ENCODE data around the gene SHC4. TPM values are rescaled to one million over a fixed set of nuclear protein-coding genes. Genes with fewer than 3 reads are reported as not detected.
A peak's percentile ranks its signal among the peaks of the same experiment; 100 is the strongest.

SHC4 gene
- total RNA-seq, 6 donors from 2014 or later: under 0.01 to 0.59 (median 0.20) TPM; not detected in 2

- Histone ChIP-seq H3K4me3 (no peak overlapping the region), H3K36me3 (no peaks in the 10 kb centered on the region), H3K4me1 (no peaks in the 10 kb centered on the region), H3K27ac (no peak overlapping the region), H3K9me3 (no peaks in the 10 kb centered on the region), H3K27me3 (no peaks in the 10 kb centered on the region)
- no peak for DNase-seq
- TF ChIP-seq POLR2A (IDR thresholded peaks at IDR 0.05): no peak
- no peak for TF ChIP-seq CTCF (IDR thresholded peaks at IDR 0.05)
- no peak for TF ChIP-seq EP300 (IDR thresholded peaks at IDR 0.05)
- no peak for TF ChIP-seq POLR2AphosphoS5 (IDR thresholded peaks at IDR 0.05)
- no peak for ATAC-seq (ENCODE audit: low FRiP score in 2 of 2)
- 55 to 71% methylated on average over 2 of the region's 2 CpGs for WGBS, 2 donors
These were observed 76.6 kb downstream of the SHC4 start for GRCh38 chr15:48887144-48887543.

- Histone ChIP-seq H3K9me3 (no peaks in the 10 kb centered on the region), H3K27me3 (no peaks in the 10 kb centered on the region), H3K27ac (no peak overlapping the region), H3K4me1 (peaks cover 8 to 17% (median 14%) of the 10 kb centered on the region in 4 donors), H3K36me3 (no peaks in the 10 kb centered on the region), H3K4me3 (no peak overlapping the region)
- TF ChIP-seq EP300 (IDR thresholded peaks at IDR 0.05) (no peak), POLR2A (IDR thresholded peaks at IDR 0.05) (no peak), POLR2AphosphoS5 (IDR thresholded peaks at IDR 0.05) (no peak), CTCF (IDR thresholded peaks at IDR 0.05) (no peak)
- ATAC-seq (ENCODE audit: low FRiP score in 2 of 2): no peak
- 88 to 92% methylated on average over 2 of the region's 2 CpGs for WGBS, 2 donors
- no peak for DNase-seq
These were observed 80.0 kb downstream of the SHC4 start for GRCh38 chr15:48883699-48884098.

- no peak for ATAC-seq (ENCODE audit: low FRiP score in 2 of 2)
- no peaks in the 10 kb centered on the region for H3K36me3 ChIP-seq
- no peak for TF ChIP-seq CTCF (IDR thresholded peaks at IDR 0.05)
- TF ChIP-seq EP300 (IDR thresholded peaks at IDR 0.05): no peak
- TF ChIP-seq POLR2A (IDR thresholded peaks at IDR 0.05): no peak
- TF ChIP-seq POLR2AphosphoS5 (IDR thresholded peaks at IDR 0.05): no peak
- DNase-seq: no peak
- H3K4me3 ChIP-seq: no peak overlapping the region
- peaks cover 9 to 20% (median 16%) of the 10 kb centered on the region in 4 donors for H3K4me1 ChIP-seq
- H3K27ac ChIP-seq: no peak overlapping the region
- 66 to 70% methylated on average over 3 of the region's 3 CpGs for WGBS, 2 donors
- H3K27me3 ChIP-seq: no peaks in the 10 kb centered on the region
- H3K9me3 ChIP-seq: no peaks in the 10 kb centered on the region
These were observed 83.6 kb downstream of the SHC4 start for GRCh38 chr15:48880070-48880634.

GRCh38 chr15:48877630-48878595 lies 85.8 kb downstream of the SHC4 start, which contains the start of gene EID1:
Gene EID1, plus strand, starts transcription at chr15:48878134. Its CDS starts 43 bp downstream, at chr15:48878177.
- H3K36me3 ChIP-seq: no peaks in the 10 kb centered on the region
- DNase-seq (peak; percentile 93 to 99), ATAC-seq (ENCODE audit: low FRiP score in 2 of 2) (peak; percentile 99)
- TF ChIP-seq POLR2A (IDR thresholded peaks at IDR 0.05): peak in 3 of 4 donors; percentile 50 to 85 (median 80)
- TF ChIP-seq CTCF (IDR thresholded peaks at IDR 0.05): peak in 2 of 6 experiments; percentile 18 to 39
- TF ChIP-seq POLR2AphosphoS5 (IDR thresholded peaks at IDR 0.05): peak; percentile 81 to 96
- peak in 1 of 4 donors; percentile 5 for TF ChIP-seq EP300 (IDR thresholded peaks at IDR 0.05)
- H3K27ac ChIP-seq: peak within 1 kb of the TSS; percentile 75 to 92 (median 90)
- no peaks in the 10 kb centered on the region for H3K27me3 ChIP-seq
- WGBS, 2 donors: 0 to 1% methylated on average over 22 to 58 of the region's 58 CpGs
- H3K4me3 ChIP-seq: peak within 1 kb of the TSS; percentile 63 to 88 (median 70)
- peaks cover 9 to 20% (median 16%) of the 10 kb centered on the region in 4 donors for H3K4me1 ChIP-seq
- H3K9me3 ChIP-seq: no peaks in the 10 kb centered on the region
